Measurements from ENCODE around the gene GAREM1.

GAREM1 gene

DNA sequence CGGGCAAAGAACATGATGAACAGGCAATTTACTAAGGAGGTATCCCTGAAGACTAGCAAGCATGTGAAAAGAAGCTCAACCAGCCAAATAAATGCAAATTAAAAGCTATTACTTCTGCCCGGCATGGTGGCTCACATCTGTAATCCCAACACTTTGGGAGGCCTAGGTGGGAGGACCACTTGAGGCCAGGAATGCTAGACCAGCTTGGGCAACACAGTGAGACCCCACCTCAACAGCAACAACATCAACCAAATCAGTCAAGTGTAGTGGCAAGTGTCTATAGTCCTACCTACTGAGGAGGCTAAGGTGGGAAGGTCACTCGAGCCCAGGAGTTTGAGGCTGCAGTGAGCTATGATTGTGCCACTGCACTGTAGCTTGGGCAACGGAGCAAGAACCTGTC, 141.7 kb downstream of the GAREM1 start:
- no peak for DNase-seq

DNA sequence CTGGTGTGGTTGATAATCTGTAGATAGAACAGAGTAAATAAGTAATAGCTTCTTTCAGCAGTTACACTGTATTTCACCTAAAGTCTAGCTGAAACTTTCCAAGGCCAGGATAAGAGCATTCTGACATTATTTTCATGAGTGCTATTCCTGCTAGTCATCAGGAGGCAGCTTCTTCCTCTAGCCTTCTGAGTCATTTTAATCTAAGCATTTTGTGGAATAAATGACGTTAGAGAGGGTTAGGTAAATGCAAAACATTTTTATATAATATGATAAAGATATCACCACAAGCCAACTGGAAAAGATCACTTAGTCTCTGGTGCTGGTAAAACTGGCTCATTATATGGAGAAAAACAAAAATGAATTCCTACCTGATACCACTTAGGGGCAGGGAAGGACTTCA, 142.3 kb downstream of the GAREM1 start:
- DNase-seq: no peak

DNA sequence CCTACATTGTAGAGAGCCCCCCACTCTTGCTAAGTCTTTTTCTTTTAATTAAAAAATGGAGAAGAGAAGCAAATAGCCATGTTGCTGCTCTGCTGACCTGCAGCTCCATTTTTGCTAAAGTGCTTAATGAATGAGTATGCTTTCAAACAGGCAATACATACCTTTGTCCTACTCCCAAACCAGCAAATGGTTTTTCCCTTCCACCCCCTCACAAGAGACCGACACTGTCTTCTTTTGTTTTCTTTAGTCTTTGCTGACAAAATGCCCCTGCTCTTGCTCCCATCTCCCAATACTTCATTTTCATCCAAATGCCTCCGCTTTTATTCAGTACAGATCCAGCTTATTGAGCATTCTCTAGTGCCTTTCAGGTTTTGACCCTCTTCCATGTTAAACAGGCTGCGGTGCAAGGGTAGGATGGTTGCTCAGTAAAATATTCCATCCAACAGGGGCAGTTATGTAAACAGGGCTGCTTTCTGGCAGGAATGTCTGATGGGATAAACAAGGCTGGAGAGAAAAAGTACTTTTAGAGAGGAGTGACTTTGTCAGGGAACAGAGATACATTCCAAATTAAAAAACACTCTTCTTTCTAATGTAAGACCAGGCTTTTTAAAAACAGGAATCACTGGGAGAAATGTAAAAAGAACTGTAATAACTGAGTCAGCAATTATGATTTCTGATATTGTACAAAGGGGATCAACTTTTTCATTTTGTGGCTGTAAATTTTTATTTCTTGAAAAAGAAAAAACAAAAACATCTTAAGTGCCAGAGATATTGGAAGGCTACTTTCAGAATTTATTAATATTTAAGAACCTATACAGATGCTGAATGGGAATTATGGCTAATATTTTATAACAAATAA, 144.0 kb downstream of the GAREM1 start:
- no peak for DNase-seq

DNA sequence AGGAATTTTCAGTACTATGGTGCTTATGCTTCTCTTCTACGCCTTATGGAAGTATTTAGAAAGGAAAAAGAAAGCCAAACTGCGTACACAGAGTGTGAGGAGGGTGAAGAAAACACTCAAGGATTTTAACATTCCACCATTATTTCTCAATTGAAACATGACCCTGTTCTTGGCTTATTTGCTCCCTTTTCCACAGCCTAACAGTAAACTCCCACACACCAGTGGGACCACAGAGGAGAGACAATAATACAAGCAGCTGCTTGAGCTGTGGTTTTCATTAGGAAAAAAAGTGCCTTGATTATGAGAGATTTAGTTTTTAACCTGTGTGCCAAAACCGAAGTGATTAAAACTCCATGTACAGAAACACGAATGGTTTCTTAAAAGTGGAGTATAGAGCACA, 146.5 kb downstream of the GAREM1 start:
- no peak for DNase-seq

DNA sequence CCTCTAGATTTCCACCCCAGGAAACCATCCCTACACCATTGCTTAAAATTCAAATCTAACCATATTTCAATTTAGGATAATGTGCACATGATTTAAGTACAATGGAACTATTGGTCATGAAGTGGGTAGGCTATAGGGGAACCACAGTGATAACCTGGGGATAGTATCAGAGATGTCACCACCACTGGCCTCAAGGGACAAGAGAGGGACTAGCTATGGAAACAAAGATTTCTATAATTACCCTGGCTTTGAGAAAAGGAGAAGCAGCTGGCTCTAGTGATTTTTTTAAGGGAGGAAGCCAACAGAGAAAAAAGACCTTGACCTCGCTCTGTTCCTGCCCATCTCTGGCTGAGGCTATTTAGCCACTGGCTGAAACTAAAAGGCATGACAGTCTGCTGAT, 148.9 kb downstream of the GAREM1 start:
- no peak for DNase-seq

DNA sequence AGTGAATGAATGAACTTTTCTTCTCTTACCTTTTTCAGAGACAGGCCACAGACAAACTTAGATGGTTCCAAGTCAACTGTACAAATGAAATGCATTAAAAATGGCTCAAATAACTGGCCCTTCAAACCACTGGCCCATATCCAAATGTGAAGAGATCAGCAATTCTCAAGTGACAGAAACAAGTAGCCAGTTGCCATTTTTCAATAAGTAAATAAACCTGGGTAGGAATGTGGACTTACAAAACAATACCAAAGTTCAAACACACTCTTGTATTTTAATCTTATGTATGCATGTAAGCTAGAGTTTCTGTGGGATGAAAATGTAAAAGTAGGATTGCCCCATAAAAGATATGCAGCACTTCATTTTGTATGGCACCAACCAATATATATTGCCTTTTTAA, 151.6 kb downstream of the GAREM1 start:
- DNase-seq: no peak

DNA sequence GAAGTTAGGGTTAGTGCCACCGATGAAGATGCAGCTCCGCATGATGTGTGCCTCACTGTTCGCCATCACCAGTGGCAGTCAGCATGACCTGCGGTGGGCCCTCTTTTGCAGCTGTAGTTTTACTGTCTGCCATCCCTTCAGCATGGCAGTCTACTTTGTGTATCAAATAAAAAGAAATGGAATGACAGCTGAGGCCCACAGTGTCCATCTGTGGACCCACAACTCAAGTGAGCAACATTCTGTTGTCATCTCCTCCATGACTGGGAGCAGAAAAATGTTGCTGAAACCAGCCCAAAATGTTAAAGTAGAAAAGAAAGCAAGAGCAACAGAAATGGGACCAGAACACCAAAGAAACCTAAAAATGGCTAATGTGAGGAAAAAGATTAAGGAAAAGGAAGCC, 152.1 kb downstream of the GAREM1 start:
- DNase-seq: no peak

DNA sequence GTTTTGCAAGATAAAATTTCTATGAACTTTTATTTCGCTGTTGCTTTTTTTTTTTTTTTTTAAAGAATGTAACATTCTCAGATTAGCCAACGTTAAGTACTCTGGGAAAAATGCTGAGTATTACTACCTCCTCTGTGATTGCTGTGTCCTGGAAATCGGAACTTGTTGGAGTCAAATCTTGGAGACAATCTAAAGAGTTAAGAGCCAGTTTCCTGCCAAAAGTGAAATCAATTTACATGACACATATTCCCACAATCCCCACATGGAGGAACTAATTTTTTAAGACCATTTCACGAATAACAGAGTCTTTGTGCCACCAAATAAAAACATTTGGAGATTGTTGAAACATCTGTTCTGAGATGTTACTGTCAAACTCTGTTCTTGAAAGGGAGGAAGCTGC, 153.0 kb downstream of the GAREM1 start:
- DNase-seq: no peak

DNA sequence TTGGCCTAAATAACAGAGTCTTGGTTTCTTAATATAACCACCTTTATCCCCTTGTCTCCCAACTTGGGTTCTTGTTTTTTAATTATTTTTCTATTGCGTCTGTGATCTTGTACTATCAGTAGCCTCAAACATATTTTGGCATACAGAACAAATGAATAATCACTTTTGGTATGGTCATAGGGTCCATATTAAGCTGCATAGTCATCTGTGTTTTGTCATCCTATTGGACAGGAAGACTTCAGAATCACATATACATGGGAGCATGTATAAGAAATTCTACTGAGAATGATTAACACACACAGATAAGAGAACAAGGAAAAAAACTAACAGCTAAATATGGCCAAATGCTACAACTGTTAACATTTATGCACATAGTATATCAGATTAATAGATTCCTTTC, 154.8 kb downstream of the GAREM1 start:
- DNase-seq: no peak

DNA sequence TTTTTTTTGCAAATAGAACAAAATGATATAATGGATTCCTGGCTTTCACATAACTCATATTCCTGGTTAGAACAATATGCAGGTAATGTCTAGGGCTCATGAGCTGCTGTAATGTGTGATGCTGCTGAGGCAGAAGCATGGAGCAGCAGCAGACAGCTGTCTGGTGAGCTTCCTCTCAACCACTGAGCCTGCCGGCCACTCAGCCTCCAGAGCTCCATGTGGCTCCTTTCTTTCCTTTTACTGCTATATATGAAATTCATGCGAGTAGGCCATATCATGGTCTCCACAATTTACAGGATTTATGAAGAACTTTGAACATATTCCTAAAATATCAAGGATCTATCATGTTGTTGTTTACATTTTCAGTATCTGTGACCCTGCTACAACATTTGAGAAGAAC, 159.9 kb downstream of the GAREM1 start:
- no peak for DNase-seq

DNA sequence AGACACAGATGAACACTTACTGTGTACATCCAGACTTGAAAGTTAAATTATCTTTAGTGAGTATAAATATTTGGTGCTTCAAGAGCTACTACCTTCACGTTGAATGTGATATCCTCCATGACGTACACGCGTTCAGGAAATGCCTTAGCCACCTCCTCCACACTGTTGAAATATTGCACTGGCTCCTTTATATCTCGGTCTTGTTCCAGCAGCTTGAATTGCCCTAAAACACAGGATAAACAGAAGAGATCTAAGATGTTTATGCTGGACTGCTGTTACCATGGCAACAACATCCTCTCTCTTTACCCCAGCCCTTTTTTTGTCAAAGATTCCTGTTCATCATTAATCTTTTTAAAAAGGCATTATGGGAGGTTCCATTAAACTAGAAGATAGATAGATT, 160.6 kb downstream of the GAREM1 start:
- no peak for DNase-seq

DNA sequence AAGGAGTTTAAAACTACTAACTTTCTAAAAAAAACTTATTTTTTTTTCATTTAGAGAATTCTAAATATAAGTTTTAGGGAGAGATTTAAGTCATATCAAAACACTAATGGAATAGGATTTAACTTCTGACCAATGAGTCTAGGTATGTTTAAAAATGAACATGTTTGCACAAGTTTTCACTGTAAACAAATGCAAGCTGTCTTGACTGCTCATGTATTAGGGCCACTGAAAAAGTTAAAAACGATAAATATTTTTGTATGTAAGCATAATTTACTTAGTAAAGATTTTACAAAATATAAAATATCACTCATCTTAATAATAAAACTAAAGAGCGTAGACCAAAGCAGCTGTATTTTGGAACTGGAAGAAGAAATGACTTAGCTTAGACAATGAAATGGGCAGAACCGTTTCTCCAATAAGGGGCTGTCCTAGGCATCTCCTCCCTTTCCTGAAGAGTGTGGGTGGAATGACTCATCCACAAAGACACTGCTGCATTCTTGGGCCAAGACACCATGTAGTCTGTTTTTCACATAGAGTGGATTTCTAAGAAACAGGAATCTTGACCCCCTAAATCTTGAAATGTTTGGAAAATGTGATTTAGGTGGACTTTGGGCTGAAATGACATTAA, 162.1 kb downstream of the GAREM1 start:
- no peak for DNase-seq

DNA sequence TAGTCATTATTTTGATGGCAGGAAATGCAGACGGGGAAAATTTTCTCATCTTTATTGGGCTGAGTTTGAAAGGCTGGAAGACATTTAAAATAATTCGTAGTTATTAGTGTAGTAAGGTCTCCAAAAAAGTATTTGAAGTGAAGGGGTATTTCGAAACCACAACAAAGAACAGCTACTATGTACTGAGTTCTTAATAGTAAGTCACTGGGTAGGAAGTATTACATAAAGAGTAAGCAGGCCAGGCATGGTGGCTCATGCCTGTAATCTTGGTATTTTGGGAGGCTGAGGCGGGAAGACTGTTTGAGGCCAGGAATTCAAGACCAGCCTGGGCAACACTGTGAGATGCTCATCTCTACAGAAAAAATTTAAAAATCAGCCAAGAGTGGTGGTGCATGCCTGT, 167.3 kb downstream of the GAREM1 start:
- no peak for DNase-seq

DNA sequence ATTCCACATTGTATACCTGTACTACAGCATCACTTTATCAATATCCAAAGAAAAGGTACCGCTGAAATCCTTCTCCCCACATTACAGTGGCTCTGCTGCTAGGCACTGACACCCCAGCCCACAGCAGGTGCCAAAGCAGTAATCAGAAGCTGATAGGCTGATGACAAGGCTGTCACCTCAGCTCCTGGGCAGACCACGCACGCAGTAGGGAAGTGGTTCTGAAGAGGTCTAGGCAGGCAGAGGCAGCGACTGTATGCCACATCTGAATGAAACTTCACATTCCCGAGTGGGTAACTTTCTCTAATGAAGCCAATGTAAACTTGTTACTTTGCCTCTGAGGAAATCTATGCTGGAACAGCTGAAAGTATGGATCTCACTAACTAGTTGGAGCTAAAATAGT, 167.9 kb downstream of the GAREM1 start:
- DNase-seq: no peak

DNA sequence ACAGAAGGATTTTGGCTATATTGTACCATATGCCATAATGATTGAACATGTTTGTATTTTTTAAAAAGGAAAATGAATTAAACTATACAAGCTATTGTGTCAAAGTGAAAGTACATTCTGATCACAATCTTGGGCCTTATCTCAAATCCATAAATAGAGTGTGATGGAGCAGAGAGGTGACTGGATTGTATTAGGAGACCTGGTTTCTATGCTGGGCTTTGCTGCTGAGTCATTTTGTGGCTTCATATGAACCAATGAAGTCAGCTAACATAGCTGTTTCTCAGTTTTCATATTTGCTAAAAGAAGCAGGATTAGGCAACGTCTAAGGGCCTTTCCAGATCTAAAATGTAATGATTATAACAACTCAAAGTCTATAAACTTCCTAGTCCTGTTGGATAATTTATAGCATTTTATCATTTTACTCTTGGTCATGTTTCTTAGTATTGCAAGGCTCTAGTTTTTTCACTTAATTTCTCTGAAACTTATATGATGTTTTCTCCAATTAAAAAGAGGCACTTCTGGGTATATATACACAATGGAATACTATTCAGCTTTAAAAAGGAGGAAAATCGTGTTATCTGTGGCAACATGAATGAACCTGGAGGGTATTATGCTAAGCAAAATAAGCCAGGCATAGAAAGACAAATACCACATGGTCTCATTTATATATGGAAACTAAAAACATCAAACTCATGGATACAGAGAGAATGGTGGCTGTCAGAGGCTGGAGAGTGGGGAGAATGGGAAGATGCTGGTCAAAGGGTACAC, 168.5 kb downstream of the GAREM1 start:
- no peak for DNase-seq

DNA sequence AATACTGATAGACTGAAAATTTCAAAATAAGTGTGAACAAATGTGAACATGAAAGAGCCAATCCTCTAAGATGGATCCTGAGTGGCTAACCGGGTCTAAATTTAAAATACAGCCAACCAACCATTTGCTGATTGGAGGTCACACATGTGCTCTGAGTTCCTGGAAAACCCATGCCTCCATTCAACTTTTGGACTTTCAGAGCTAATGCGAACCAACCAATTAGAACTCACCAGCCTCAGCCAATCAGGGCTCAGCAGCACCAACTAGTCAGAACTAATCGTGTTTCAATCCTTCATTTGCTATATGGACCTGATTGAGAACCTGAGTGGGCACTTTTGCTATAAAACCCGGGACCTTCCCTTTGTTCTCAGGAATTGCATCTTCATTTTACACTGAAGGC, 169.3 kb downstream of the GAREM1 start:
- DNase-seq: no peak

DNA sequence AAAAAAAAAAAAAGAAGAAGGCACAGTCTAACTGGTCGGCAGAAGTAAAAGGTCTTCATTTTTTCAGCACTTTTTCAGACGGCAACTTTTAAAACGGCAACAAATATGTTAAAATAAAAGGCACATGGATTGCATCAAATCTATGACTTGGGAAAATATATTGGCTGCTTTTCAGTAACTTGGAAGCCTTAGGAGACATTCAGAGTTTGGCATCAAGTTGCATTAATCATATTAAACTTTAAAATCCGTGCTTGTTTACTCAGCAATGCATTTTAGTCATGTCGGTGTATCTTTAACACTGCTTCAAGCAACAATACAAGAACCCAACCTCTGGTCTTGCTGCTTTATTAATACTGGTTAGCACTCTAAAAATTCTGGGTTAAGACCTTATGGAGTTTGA, 169.8 kb downstream of the GAREM1 start:
- DNase-seq: no peak

DNA sequence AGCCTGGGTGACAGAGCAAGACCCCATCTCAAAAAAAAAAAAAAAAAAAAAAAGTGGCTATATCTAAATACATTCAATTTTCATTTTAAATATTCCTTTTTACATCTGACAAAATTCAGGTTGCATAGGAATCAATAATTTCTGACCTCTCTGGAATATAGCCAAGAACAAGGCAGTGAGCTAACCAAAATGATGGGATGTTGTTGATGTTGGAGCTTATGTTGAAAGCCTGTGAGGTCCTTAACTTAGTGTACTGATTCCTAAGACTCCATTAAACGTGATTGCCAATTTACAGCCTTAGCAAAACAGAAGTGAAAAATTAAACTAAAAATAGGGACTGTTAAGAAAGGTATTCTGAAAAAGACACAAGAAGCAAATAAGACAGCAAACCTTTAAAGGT, 171.2 kb downstream of the GAREM1 start:
- no peak for DNase-seq

DNA sequence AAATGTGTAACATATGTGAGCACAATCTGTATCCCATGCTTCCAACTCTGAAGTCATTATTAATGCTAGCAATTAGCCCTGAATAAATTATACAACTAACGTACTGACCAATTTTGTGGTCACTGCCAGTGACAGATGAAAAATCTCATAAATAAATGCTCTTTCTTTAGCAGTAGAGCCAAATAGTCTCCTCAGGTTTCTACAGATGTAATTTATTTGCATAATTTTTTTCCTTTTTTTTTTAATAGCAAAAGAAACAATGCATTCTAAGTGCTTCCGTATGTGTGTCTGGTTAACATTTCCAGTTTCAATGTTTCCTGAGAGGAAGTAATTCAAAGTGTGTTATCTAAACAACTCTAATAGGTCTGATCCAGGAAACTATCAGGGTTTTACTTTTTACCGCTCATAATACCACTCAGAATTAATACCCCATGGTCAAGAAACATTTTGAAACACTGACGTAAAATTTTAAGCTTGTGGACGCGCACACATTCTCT, 172.5 kb downstream of the GAREM1 start:
- no peak for DNase-seq

DNA sequence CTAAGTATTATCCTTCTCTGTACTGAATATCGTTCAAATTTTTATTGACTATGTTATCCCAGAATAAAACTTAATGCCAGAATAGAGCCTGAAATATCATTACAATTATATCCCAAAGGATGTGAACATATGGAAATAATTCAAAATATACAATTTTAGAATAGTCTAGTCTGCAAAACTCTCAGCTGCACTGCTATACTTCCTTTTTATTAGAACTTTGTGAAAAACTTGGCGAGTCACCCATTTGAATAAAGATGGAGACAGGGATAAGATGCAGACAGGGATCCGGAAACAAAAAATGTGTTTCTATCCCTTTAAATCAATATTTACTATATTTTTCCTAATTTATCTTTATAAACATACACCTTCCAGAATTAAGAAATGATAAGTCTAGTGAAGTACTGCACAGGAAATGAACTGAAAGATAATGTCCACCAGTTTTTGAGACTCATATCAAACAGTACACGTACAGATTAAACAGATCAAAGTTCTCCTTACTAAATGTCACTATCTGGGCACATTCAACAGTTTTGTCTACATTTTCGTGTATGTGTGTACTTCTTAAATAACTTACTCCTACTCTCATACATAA, 173.0 kb downstream of the GAREM1 start:
- no peak for DNase-seq

DNA sequence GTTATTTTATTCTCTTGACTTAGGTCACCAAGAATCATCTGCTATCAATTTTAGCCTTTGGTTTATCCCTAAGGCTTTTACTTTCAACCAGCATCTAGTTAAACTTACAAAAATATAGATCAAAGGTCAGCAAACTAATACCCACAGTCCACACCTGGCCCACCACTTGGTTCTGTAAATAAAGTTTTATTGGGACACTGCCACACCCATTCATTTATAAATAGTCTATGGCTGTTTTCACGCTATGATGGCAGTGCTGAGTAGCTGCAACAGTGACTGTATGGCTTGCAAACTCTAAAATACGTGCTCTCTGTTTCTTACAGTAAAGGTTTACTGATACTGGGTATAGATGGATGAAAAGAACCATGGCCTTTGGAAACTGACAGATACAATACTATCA, 173.8 kb downstream of the GAREM1 start:
- no peak for DNase-seq

DNA sequence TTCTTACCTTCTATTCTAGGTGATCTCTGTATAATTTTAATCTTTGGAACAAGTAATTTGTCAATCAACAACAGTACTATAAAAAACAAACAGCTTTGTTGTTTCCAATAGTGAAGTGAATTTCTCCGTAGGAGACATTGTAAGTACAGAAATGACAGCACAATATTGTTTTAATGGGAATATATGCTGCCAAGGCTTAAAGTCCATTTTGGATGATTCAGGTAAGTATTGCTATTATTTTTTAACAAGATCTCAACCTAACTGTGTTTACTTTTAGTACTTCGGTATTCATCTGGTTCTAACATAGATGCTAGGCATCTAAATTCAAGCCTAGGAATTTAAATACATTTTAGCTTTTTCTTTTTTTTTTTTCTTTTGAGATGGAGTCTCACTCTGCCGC, 175.1 kb downstream of the GAREM1 start:
- no peak for DNase-seq

DNA sequence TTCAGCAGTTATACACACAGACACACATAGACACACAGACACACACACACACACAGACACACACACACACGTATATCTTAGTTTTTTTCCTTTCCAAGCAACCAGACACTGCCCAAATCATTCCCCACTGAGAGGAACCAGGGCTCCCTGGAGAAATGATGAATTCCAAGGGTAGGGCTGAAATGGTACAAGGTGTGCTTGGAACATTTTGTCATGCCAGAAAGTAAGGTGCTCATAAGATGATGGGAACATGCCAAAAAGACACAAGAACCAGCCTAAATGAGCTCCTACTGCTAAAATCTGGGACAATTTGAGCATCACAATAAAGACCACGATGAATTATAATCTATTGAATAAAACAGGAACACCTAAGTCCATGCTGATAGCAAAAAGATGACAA, 177.6 kb downstream of the GAREM1 start:
- no peak for DNase-seq

Data from right kidney (tissue), 1 donor.